ENCODE results near the gene NEK6. TPM values are rescaled to one million over a fixed set of nuclear protein-coding genes. Genes with fewer than 3 reads are reported as not detected.

NEK6 gene
- total RNA-seq, 1 experiment from 2014 or later = 66.6 TPM

GRCh38 chr9:124327491-124327890 is 69.7 kb downstream of the NEK6 start:
- Histone ChIP-seq H3K36me3 (ENCODE audit: control insufficient read depth, insufficient read depth, low read length) (peaks cover under 1% of the 10 kb centered on the region), H3K4me1 (no peaks in the 10 kb centered on the region), H3K9me3 (no peaks in the 10 kb centered on the region), H3K27me3 (replicated peaks; ENCODE audit: control insufficient read depth, insufficient read depth, low read length) (no peaks in the 10 kb centered on the region), H3K4me3 (ENCODE audit: low read depth, low read length) (no peak overlapping the region)
- no TSS peak for BruUV-seq (replicated peaks)
- intact Hi-C loops (cut with micrococcal nuclease; ENCODE audit: unreplicated experiment) = loop anchor here (5.0 kb wide), 1 partner anchor 1990 kb away; no protein-coding TSS in a partner anchor
- Mint-ChIP-seq H3K4me1 (ENCODE audit: low read depth, unreplicated experiment) (no peaks in the 10 kb centered on the region), H3K27ac (ENCODE audit: unreplicated experiment) (no peak overlapping the region), H3K9me3 (ENCODE audit: unreplicated experiment) (no peaks in the 10 kb centered on the region), H3K36me3 (ENCODE audit: insufficient read depth, unreplicated experiment) (peaks cover 22% of the 10 kb centered on the region), H3K4me3 (ENCODE audit: unreplicated experiment) (no peak overlapping the region), H3K27me3 (ENCODE audit: insufficient read depth, unreplicated experiment) (no peaks in the 10 kb centered on the region)
- no peak for TF ChIP-seq CTCF (IDR thresholded peaks at IDR 0.05; ENCODE audit: insufficient read depth in 1 of 2, low read depth in 1 of 2, low read length in 1 of 2, severe bottlenecking in 1 of 2, unreplicated experiment in 1 of 2)
- ChIA-PET POLR2A (no interaction called here), CTCF (no interaction called here)
- DNase-seq = no peak

- no peak overlapping the region for H3K27ac Mint-ChIP-seq (ENCODE audit: unreplicated experiment)
- no peak overlapping the region for H3K4me3 Mint-ChIP-seq (ENCODE audit: unreplicated experiment)
- H3K27me3 Mint-ChIP-seq (ENCODE audit: insufficient read depth, unreplicated experiment) = no peaks in the 10 kb centered on the region
- H3K9me3 Mint-ChIP-seq (ENCODE audit: unreplicated experiment) = no peaks in the 10 kb centered on the region
- no peaks in the 10 kb centered on the region for H3K4me1 Mint-ChIP-seq (ENCODE audit: low read depth, unreplicated experiment)
- no peaks in the 10 kb centered on the region for H3K9me3 ChIP-seq
- intact Hi-C loops (cut with micrococcal nuclease; ENCODE audit: unreplicated experiment) = loop anchor here (5.0 kb wide), 1 partner anchor 1991 kb away; no protein-coding TSS in a partner anchor
- H3K27me3 ChIP-seq (replicated peaks; ENCODE audit: control insufficient read depth, insufficient read depth, low read length) = no peaks in the 10 kb centered on the region
- H3K4me3 ChIP-seq (ENCODE audit: low read depth, low read length) = no peak overlapping the region
- DNase-seq = no peak
- no peak for TF ChIP-seq CTCF (IDR thresholded peaks at IDR 0.05; ENCODE audit: insufficient read depth in 1 of 2, low read depth in 1 of 2, low read length in 1 of 2, severe bottlenecking in 1 of 2, unreplicated experiment in 1 of 2)
- CTCF ChIA-PET = no interaction called here
- no peaks in the 10 kb centered on the region for H3K4me1 ChIP-seq
- POLR2A ChIA-PET = no interaction called here
- peaks cover 21% of the 10 kb centered on the region for H3K36me3 Mint-ChIP-seq (ENCODE audit: insufficient read depth, unreplicated experiment)
- H3K36me3 ChIP-seq (ENCODE audit: control insufficient read depth, insufficient read depth, low read length) = no peaks in the 10 kb centered on the region
- no TSS peak for BruUV-seq (replicated peaks)
These were observed 70.5 kb downstream of the NEK6 start for GRCh38 chr9:124328285-124328684.

GRCh38 chr9:124329206-124329792 is 71.5 kb downstream of the NEK6 start:
- Histone ChIP-seq H3K9me3 (no peaks in the 10 kb centered on the region), H3K27me3 (replicated peaks; ENCODE audit: control insufficient read depth, insufficient read depth, low read length) (no peaks in the 10 kb centered on the region), H3K4me3 (ENCODE audit: low read depth, low read length) (no peak overlapping the region), H3K4me1 (no peaks in the 10 kb centered on the region), H3K36me3 (ENCODE audit: control insufficient read depth, insufficient read depth, low read length) (no peaks in the 10 kb centered on the region)
- Mint-ChIP-seq H3K27me3 (ENCODE audit: insufficient read depth, unreplicated experiment) (no peaks in the 10 kb centered on the region), H3K9me3 (ENCODE audit: unreplicated experiment) (no peaks in the 10 kb centered on the region), H3K36me3 (ENCODE audit: insufficient read depth, unreplicated experiment) (peaks cover 24% of the 10 kb centered on the region), H3K4me1 (ENCODE audit: low read depth, unreplicated experiment) (no peaks in the 10 kb centered on the region), H3K27ac (ENCODE audit: unreplicated experiment) (no peak overlapping the region), H3K4me3 (ENCODE audit: unreplicated experiment) (no peak overlapping the region)
- intact Hi-C loops (cut with micrococcal nuclease; ENCODE audit: unreplicated experiment) = loop anchor here (5.0 kb wide), 1 partner anchor 1992 kb away; no protein-coding TSS in a partner anchor
- no TSS peak for BruUV-seq (replicated peaks)
- no peak for DNase-seq
- ChIA-PET POLR2A (no interaction called here), CTCF (no interaction called here)
- no peak for TF ChIP-seq CTCF (IDR thresholded peaks at IDR 0.05; ENCODE audit: insufficient read depth in 1 of 2, low read depth in 1 of 2, low read length in 1 of 2, severe bottlenecking in 1 of 2, unreplicated experiment in 1 of 2)

Data from Caco-2 (cell line).